ENCODE measurements around the gene CBX6.

- TF ChIP-seq CTCF (IDR thresholded peaks at IDR 0.05): no peak
- TF ChIP-seq POLR2AphosphoS5 (IDR thresholded peaks at IDR 0.05): no peak
Measured at GRCh38 chr22:38901111-38901641, 29.2 kb upstream of the CBX6 start.
